ENCODE data around the gene PPCDC. TPM values are rescaled to one million over a fixed set of nuclear protein-coding genes. Genes with fewer than 3 reads are reported as not detected.

Gene PPCDC
- total and polyA plus RNA-seq, 2 donors (not counting 1 experiment from before 2014, with no cell fraction given) = 6.3 to 8.0 TPM

DNA sequence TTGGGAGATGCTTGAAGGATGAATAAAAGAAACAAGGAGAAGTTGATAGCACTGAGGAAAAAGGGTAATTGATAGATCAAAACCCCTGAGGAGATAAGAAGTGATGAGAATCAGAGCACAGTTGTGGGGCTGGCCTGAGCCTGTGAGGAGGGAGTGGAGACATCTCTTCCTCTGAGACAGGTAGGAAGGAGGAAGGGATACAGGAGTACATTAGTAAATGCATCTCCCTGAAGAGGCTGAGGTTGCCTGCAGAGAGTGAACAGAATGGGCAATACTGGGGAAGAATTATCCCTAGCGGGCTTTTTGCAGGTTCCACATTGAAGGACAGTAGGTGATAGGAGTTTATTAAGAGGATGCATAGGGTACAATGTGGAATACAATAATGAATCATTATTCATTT lies 45.3 kb upstream of the PPCDC start:
- Histone ChIP-seq H3K4me3 (replicated peaks in 1 of 4; ENCODE audit: control extremely low read depth in 1 of 4, insufficient read depth in 1 of 4, low read depth in 3 of 4, low read length in 4 of 4) (no peak overlapping the region), H4K20me1 (ENCODE audit: control insufficient read depth, extremely low read depth, insufficient read depth, low read length) (no peaks in the 10 kb centered on the region), H3K27ac (ENCODE audit: insufficient read depth, low read length) (no peak overlapping the region), H3K9me3 (ENCODE audit: control insufficient read depth, insufficient read depth, low read depth, low read length) (no peaks in the 10 kb centered on the region), H3K4me2 (ENCODE audit: extremely low read depth, insufficient read depth, low read length) (no peak overlapping the region), H3K9ac (ENCODE audit: insufficient read depth, low read length) (no peak overlapping the region), H2AFZ (ENCODE audit: low read length) (no peak overlapping the region), H3K4me1 (ENCODE audit: control insufficient read depth, extremely low read depth, insufficient read depth, low read length) (no peaks in the 10 kb centered on the region), H3K27me3 (ENCODE audit: control insufficient read depth, insufficient read depth, low read length) (no peaks in the 10 kb centered on the region), H3K79me2 (ENCODE audit: control insufficient read depth, insufficient read depth, low read length) (no peaks in the 10 kb centered on the region), H3K36me3 (ENCODE audit: control insufficient read depth, insufficient read depth, low read length) (no peaks in the 10 kb centered on the region)
- TF ChIP-seq, protein P1, sequence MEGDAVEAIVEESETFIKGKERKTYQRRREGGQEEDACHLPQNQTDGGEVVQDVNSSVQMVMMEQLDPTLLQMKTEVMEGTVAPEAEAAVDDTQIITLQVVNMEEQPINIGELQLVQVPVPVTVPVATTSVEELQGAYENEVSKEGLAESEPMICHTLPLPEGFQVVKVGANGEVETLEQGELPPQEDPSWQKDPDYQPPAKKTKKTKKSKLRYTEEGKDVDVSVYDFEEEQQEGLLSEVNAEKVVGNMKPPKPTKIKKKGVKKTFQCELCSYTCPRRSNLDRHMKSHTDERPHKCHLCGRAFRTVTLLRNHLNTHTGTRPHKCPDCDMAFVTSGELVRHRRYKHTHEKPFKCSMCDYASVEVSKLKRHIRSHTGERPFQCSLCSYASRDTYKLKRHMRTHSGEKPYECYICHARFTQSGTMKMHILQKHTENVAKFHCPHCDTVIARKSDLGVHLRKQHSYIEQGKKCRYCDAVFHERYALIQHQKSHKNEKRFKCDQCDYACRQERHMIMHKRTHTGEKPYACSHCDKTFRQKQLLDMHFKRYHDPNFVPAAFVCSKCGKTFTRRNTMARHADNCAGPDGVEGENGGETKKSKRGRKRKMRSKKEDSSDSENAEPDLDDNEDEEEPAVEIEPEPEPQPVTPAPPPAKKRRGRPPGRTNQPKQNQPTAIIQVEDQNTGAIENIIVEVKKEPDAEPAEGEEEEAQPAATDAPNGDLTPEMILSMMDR (conservative IDR thresholded peaks at IDR 0.05 in 1 of 2, IDR thresholded peaks at IDR 0.05 in 1 of 2; ENCODE audit: low read depth in 1 of 2, low read length in 2 of 2) = no peak
- no peak for TF ChIP-seq EZH2 (IDR thresholded peaks at IDR 0.05; ENCODE audit: low read length, missing control alignments)
- DNase-seq (ENCODE audit: low read depth in 2 of 2) = no peak

DNA sequence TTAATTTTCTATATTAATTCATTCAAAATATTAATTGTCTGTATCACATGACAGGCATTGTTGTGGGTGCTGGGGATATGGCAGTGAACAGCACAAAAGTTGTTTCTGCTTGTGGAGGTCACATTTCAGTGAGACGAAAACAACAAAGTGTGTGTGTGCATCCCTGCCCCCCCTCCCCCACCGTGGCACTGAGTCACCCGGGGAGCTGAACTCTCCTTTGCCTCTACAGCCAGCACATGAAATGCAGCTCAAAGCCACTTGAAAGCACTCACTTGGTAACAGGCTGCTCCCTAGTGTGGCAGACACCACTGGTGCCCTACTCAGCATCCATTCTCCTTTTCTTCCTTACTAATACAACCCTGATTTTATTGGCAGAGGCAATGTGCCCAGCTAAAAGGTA lies 44.9 kb upstream of the PPCDC start:
- Histone ChIP-seq H3K27me3 (ENCODE audit: control insufficient read depth, insufficient read depth, low read length) (no peaks in the 10 kb centered on the region), H3K4me3 (replicated peaks in 1 of 4; ENCODE audit: control extremely low read depth in 1 of 4, insufficient read depth in 1 of 4, low read depth in 3 of 4, low read length in 4 of 4) (no peak overlapping the region), H3K79me2 (ENCODE audit: control insufficient read depth, insufficient read depth, low read length) (no peaks in the 10 kb centered on the region), H3K9ac (ENCODE audit: insufficient read depth, low read length) (no peak overlapping the region), H3K36me3 (ENCODE audit: control insufficient read depth, insufficient read depth, low read length) (no peaks in the 10 kb centered on the region), H2AFZ (ENCODE audit: low read length) (no peak overlapping the region), H3K4me2 (ENCODE audit: extremely low read depth, insufficient read depth, low read length) (no peak overlapping the region), H3K27ac (ENCODE audit: insufficient read depth, low read length) (no peak overlapping the region), H4K20me1 (ENCODE audit: control insufficient read depth, extremely low read depth, insufficient read depth, low read length) (no peaks in the 10 kb centered on the region), H3K9me3 (ENCODE audit: control insufficient read depth, insufficient read depth, low read depth, low read length) (no peaks in the 10 kb centered on the region), H3K4me1 (ENCODE audit: control insufficient read depth, extremely low read depth, insufficient read depth, low read length) (no peaks in the 10 kb centered on the region)
- TF ChIP-seq, protein P1 (conservative IDR thresholded peaks at IDR 0.05 in 1 of 2, IDR thresholded peaks at IDR 0.05 in 1 of 2; ENCODE audit: low read depth in 1 of 2, low read length in 2 of 2) = no peak
- TF ChIP-seq EZH2 (IDR thresholded peaks at IDR 0.05; ENCODE audit: low read length, missing control alignments) = no peak
- DNase-seq (ENCODE audit: low read depth in 2 of 2) = peak in 1 of 2 donors; percentile 43

DNA sequence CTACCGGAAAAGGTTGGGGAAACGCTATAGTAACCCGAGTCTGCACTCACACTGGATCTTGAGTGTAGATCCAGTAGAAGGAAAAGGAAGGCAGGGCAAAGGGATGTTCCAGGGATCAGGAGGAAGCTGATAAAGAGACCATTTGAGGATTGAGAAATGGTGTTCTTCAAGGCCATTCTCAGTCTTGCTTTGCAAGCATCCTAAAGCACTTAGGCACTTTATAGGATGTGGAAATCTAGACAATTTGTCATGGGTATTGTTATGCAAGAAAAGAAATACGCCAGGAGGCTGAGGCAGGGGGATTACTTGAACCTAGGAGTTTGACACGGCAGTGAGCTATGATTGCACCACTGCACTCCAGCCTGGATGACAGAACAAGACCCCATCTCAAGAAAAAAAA lies 41.2 kb upstream of the PPCDC start:
- H3K4me2 ChIP-seq (ENCODE audit: extremely low read depth, insufficient read depth, low read length) = no peak overlapping the region
- H3K36me3 ChIP-seq (ENCODE audit: control insufficient read depth, insufficient read depth, low read length) = no peaks in the 10 kb centered on the region
- no peak overlapping the region for H3K27ac ChIP-seq (ENCODE audit: insufficient read depth, low read length)
- no peak overlapping the region for H3K4me3 ChIP-seq (replicated peaks in 1 of 4; ENCODE audit: control extremely low read depth in 1 of 4, insufficient read depth in 1 of 4, low read depth in 3 of 4, low read length in 4 of 4)
- no peaks in the 10 kb centered on the region for H4K20me1 ChIP-seq (ENCODE audit: control insufficient read depth, extremely low read depth, insufficient read depth, low read length)
- H3K27me3 ChIP-seq (ENCODE audit: control insufficient read depth, insufficient read depth, low read length) = no peaks in the 10 kb centered on the region
- no peaks in the 10 kb centered on the region for H3K9me3 ChIP-seq (ENCODE audit: control insufficient read depth, insufficient read depth, low read depth, low read length)
- TF ChIP-seq EZH2 (IDR thresholded peaks at IDR 0.05; ENCODE audit: low read length, missing control alignments) = no peak
- TF ChIP-seq, protein P1 (conservative IDR thresholded peaks at IDR 0.05 in 1 of 2, IDR thresholded peaks at IDR 0.05 in 1 of 2; ENCODE audit: low read depth in 1 of 2, low read length in 2 of 2) = no peak
- no peaks in the 10 kb centered on the region for H3K79me2 ChIP-seq (ENCODE audit: control insufficient read depth, insufficient read depth, low read length)
- no peak overlapping the region for H3K9ac ChIP-seq (ENCODE audit: insufficient read depth, low read length)
- H3K4me1 ChIP-seq (ENCODE audit: control insufficient read depth, extremely low read depth, insufficient read depth, low read length) = no peaks in the 10 kb centered on the region
- H2AFZ ChIP-seq (ENCODE audit: low read length) = no peak overlapping the region
- no peak for DNase-seq (ENCODE audit: low read depth in 2 of 2)

All from fibroblast of lung (primary cell).